PFSK-1 (cell line): Measurements from ENCODE around the gene EEF1AKMT3.

Experiments used
- FOXP2 ChIP-seq: optimal IDR thresholded peaks from 2 replicates; pipeline ENCODE3; 2011; ENCODE audit warnings: borderline replicate concordance, control low read depth, inconsistent platforms; ENCODE audit not compliant: insufficient read depth; ENCODE audit errors: extremely low read length, extremely low read depth
- POLR2AphosphoS5 ChIP-seq: IDR thresholded peaks from 2 replicates; pipeline ENCODE4 v1.6.1; 2012; ENCODE audit warnings: low read depth, mild to moderate bottlenecking, control low read depth, low read length, moderate library complexity
- SIN3A ChIP-seq: IDR thresholded peaks from 2 replicates; pipeline ENCODE4 v1.6.1; 2012; ENCODE audit warnings: mild to moderate bottlenecking, low read length, moderate library complexity, borderline replicate concordance; ENCODE audit not compliant: insufficient read depth
- TAF1 ChIP-seq: IDR thresholded peaks from 2 replicates; pipeline ENCODE4 v1.6.1; 2012; ENCODE audit warnings: low read length, control low read depth, borderline replicate concordance; ENCODE audit not compliant: insufficient read depth
- TF ChIP-seq, protein P1 (sequence below), 2 experiments: IDR thresholded peaks; 2 replicates each; pipeline versions ENCODE4 v1.6.1 to v1.8.0; 2011 to 2012; ENCODE audit warnings: low read depth in 2 of 2, low read length in 2 of 2, control low read depth in 1 of 2, inconsistent platforms in 1 of 2, mild to moderate bottlenecking in 1 of 2, moderate library complexity in 1 of 2; ENCODE audit not compliant: insufficient read depth in 1 of 2

Gene EEF1AKMT3

DNA sequence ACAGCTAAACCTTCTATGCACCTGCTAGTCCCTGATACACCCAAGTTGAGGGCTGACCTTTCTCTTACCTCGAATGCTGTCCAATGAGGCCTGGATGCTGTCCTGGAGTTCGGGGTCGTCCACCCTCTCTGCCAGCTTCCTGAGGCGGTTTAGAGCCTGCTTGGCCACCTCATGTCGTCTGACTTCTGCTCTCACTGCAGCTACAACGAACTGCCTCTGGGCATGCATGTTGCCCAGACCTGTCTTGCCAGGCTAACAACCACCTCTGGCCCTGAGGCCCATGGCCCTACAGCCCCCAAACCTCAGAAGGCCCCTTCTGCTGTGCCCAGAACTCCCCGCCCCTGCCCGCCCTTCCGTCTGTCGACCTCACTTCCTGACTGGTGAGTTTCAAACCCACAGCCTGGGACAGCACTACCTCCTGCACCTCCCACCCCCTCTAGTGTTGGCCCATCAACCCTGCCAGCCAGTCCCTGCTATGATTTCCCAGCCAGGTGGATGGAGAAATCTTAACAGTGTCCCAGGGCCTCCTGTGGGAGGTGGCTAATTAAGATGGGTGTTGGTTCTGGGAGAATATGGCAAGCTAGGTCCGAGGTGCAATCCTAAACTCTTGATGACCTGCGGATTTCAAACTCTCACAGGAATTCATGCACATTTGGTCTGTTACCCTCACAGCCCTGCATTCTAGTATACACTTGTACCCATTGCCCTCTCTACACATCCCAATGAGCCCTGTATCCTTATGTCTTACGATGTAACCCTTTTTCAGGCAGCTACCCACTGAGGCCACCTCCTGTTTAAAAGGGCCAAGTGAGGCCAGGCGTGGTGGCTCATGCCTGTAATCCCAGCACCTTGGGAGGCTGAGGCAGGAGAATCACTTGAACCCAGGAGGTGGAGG is 30.3 kb upstream of the EEF1AKMT3 start:
- TF ChIP-seq, protein P1, sequence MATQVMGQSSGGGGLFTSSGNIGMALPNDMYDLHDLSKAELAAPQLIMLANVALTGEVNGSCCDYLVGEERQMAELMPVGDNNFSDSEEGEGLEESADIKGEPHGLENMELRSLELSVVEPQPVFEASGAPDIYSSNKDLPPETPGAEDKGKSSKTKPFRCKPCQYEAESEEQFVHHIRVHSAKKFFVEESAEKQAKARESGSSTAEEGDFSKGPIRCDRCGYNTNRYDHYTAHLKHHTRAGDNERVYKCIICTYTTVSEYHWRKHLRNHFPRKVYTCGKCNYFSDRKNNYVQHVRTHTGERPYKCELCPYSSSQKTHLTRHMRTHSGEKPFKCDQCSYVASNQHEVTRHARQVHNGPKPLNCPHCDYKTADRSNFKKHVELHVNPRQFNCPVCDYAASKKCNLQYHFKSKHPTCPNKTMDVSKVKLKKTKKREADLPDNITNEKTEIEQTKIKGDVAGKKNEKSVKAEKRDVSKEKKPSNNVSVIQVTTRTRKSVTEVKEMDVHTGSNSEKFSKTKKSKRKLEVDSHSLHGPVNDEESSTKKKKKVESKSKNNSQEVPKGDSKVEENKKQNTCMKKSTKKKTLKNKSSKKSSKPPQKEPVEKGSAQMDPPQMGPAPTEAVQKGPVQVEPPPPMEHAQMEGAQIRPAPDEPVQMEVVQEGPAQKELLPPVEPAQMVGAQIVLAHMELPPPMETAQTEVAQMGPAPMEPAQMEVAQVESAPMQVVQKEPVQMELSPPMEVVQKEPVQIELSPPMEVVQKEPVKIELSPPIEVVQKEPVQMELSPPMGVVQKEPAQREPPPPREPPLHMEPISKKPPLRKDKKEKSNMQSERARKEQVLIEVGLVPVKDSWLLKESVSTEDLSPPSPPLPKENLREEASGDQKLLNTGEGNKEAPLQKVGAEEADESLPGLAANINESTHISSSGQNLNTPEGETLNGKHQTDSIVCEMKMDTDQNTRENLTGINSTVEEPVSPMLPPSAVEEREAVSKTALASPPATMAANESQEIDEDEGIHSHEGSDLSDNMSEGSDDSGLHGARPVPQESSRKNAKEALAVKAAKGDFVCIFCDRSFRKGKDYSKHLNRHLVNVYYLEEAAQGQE (IDR thresholded peaks at IDR 0.05; ENCODE audit: insufficient read depth in 1 of 2, low read depth in 2 of 2, low read length in 2 of 2) = no peak
- TF ChIP-seq TAF1 (no peak), POLR2AphosphoS5 (no peak), FOXP2 (no peak), SIN3A (no peak)

DNA sequence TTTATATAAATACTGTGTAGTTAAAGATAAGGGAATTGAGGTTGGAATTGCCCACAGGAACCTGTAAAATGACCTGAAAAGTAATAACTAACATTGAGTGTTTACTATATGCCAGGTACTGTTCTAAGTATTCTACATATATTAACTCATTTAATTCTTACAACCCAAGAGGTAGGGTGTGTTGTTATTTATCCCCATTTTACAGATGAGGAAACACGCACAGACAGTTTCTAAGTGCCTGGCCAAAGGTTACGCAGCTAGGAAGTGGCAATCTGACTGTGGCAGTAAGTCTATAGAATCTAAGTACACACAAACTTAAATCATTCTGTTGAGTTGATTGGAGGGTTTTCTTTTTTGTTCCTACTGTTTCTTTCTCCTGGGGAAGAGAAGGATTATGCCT is 28.6 kb upstream of the EEF1AKMT3 start:
- no peak for TF ChIP-seq TAF1
- TF ChIP-seq POLR2AphosphoS5 = no peak
- TF ChIP-seq, protein P1 (IDR thresholded peaks at IDR 0.05; ENCODE audit: insufficient read depth in 1 of 2, low read depth in 2 of 2, low read length in 2 of 2) = no peak
- TF ChIP-seq FOXP2 = no peak
- no peak for TF ChIP-seq SIN3A

DNA sequence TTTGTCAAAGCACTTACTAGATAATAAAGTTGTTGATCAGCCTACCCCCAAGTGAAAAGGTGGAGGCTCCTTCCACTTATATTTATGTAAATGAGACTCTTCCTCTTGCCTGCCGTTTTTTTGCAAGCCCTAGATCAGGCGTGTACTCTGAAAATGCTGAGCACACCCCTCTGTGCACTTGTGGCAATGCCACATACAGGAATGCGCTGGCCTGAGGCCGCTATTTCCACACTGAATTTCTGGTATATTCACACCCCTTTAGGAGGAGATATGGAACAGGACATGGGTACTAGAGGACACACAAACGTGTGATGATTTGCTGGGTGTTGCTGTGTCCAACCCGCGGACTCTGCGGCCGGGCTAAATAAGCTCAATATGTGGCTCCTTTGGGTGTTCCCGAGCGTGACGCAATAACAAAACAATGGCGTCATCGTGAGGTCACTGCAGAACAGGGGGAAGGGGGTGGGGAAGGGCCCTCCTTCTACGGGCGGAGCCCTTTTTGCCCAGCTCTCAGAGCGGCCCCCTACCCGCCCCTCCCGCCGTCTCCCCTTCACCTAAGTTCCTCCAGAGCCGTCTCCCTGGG is 28.1 kb upstream of the EEF1AKMT3 start:
- no peak for TF ChIP-seq FOXP2
- TF ChIP-seq POLR2AphosphoS5 = no peak
- TF ChIP-seq, protein P1 (IDR thresholded peaks at IDR 0.05; ENCODE audit: insufficient read depth in 1 of 2, low read depth in 2 of 2, low read length in 2 of 2) = no peak
- no peak for TF ChIP-seq SIN3A
- no peak for TF ChIP-seq TAF1

DNA sequence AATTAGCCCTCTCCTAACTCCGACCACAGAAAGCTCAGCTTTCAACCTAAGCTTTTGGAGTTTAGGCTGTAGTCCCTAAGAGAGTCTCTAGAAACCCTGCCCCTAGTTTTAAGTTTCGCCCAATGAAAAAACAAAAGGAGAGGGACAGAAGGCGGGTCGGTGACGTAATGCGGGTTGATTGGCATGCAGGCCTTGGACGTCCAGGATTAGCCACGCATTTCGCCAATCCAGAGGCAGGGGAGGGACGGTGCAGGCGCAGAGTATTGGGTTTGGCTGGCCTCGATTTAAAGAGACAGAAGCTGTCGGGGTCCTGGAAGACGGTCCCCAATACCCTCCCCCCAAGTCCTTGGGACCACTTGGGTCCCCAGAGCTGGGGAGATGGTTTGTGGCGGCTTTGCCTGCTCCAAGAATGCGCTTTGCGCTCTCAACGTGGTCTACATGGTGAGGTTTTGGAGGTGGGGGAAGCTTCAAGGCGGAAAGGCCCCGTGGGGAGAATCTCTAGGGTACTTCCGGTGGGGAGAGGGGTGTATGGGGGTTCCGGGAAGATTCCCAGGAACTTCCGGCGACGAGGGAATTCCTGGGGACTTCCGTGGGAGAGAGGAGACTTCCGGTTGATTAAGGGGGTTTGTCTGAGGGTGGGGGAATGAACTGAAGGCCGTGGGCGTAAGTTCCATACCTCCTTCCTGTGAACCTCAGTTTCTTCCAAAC is 27.5 kb upstream of the EEF1AKMT3 start, which contains the start of gene TSPAN31:
Gene TSPAN31 (plus strand): TSS at position 263 of the 708 bp plus-strand sequence. CDS start 116 bp downstream, at position 379.
- TF ChIP-seq POLR2AphosphoS5 (peak; percentile 68), TAF1 (peak; percentile 42; the same call in 1 of the 2 replicates), SIN3A (no peak)

DNA sequence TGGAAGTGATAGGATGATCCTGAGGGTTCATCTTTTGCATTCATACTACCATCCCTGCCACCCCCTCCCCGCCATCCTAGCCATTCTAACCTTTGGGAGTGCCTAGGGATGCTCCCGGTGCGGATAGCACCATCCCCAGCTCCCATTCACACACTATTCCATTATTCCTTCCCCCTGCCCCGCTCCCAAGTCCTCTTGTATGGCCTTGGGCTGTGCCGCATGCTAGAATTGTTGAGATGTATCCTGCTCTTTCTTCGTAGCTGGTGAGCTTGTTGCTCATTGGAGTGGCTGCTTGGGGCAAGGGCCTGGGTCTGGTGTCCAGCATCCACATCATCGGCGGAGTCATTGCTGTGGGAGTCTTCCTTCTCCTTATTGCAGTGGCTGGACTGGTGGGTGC is 26.9 kb upstream of the EEF1AKMT3 start:
- TF ChIP-seq TAF1 = no peak
- TF ChIP-seq POLR2AphosphoS5 = peak; percentile 30; the same call in 1 of the 2 replicates
